Ovary (tissue), 3 donors: ENCODE measurements around the gene MRPL14.

Source experiments
- EP300 ChIP-seq: sonication (generic); formaldehyde crosslinking; IDR thresholded peaks from one replicate; pipeline ENCODE4 v1.6.1; 2017; ENCODE audit warnings: antibody characterized with exemption
- TF ChIP-seq, protein P1 (sequence below), 3 donors: fragments of 450-650 bp in 2 of 3; fragments of 200-600 bp in 1 of 3; IDR thresholded peaks; one replicate each; pipeline versions ENCODE4 v1.5.1 to v1.8.0; 2016 to 2022; ENCODE audit warnings: antibody characterized with exemption in 3 of 3, mild to moderate bottlenecking in 1 of 3
- donor health status: DM: no; HTN: no; CAD: no.

- TF ChIP-seq, protein P1, sequence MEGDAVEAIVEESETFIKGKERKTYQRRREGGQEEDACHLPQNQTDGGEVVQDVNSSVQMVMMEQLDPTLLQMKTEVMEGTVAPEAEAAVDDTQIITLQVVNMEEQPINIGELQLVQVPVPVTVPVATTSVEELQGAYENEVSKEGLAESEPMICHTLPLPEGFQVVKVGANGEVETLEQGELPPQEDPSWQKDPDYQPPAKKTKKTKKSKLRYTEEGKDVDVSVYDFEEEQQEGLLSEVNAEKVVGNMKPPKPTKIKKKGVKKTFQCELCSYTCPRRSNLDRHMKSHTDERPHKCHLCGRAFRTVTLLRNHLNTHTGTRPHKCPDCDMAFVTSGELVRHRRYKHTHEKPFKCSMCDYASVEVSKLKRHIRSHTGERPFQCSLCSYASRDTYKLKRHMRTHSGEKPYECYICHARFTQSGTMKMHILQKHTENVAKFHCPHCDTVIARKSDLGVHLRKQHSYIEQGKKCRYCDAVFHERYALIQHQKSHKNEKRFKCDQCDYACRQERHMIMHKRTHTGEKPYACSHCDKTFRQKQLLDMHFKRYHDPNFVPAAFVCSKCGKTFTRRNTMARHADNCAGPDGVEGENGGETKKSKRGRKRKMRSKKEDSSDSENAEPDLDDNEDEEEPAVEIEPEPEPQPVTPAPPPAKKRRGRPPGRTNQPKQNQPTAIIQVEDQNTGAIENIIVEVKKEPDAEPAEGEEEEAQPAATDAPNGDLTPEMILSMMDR (IDR thresholded peaks at IDR 0.05) = no peak
- TF ChIP-seq EP300 = no peak
These were observed 2.6 kb upstream of the MRPL14 start for GRCh38 chr6:44129841-44130322.
